Left ventricle myocardium superior (tissue), 1 donor: ENCODE data around the gene TNFAIP8L1. TPM values are rescaled to one million over a fixed set of nuclear protein-coding genes. Genes with fewer than 3 reads are reported as not detected.
"Not testable (repeated sequence)": the region's sequence is repeated elsewhere in the genome, so short reads cannot be mapped to it uniquely, and the experiment has no call there.

ENCODE experiments used
- ATAC-seq: fragments of 200-7000 bp; cut with Tn5 transposase; one replicate; pipeline ENCODE4 v1.9.1; 2020; ENCODE audit warnings: mild to moderate bottlenecking, moderate library complexity
- DNase-seq: peaks from one replicate; pipeline ENCODE4 v3.0.0-alpha.2; 2020
- intact Hi-C: fragments of 100-400 bp; cut with micrococcal nuclease; formaldehyde crosslinking; loops from one replicate; pipeline ENCODE4 v1.11.0; 2022
- total RNA-seq: library from RNA; stranded (reverse); fragmentation: NEBNext Ultra II Directional; extraction: Animal tissue kit (Norgen Biotek cat#: 25700); gene quantifications from one replicate; pipeline ENCODE4 v1.2.1, GENCODE V29; 2021
- donor health status: DM: no; HTN: yes; CAD: no; lungs with severe emphysema.

TNFAIP8L1 gene
- total RNA-seq, 1 donor from 2014 or later, result 4.8 TPM

GRCh38 chr19:4664642-4665041, 25.3 kb downstream of the TNFAIP8L1 start:
- intact Hi-C loops, result no loop called here
- ATAC-seq, result no peak
- DNase-seq, result no peak

GRCh38 chr19:4669723-4670480, 30.6 kb downstream of the TNFAIP8L1 start, which contains the start of gene MYDGF:
Gene MYDGF, minus strand, starts transcription at chr19:4670342. Its CDS starts 8 bp downstream, at chr19:4670334.
- peak; percentile 97 for DNase-seq
- ATAC-seq, result peak; percentile 98
- intact Hi-C loops, result no loop called here

DNA sequence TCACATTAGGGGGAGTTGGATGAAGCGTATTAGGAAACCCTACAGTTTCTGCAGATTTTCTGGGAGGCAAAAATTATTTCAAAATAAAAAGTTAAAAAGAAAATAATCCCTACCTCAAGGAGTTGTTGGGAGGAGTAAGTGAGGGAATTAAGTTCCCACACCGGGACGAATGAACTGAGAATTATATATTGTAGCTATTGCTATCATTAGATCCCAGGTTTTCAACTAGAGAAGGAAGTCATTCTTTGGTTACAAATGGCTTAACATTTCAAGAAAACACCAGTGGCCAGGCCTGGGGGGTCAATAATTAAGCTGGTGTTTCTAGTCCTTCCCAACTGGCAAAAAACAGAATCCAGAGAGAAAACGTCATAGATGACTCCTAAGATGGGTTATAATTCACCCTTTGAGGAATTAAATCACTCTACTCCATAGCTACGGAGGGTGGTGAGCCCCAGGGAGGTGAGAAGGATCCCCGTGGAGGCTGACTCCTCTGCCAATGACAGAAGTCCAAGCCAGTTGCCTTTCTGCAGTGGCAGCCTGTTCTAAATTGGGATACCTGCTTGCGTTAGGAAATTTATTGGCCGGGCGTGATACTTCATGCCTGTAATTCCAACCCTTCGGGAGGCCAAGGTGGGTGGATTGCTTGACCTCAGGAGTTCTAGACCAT, 32.0 kb downstream of the TNFAIP8L1 start:
- no peak for DNase-seq
- ATAC-seq, result peak; percentile 32
- intact Hi-C loops, result no loop called here

DNA sequence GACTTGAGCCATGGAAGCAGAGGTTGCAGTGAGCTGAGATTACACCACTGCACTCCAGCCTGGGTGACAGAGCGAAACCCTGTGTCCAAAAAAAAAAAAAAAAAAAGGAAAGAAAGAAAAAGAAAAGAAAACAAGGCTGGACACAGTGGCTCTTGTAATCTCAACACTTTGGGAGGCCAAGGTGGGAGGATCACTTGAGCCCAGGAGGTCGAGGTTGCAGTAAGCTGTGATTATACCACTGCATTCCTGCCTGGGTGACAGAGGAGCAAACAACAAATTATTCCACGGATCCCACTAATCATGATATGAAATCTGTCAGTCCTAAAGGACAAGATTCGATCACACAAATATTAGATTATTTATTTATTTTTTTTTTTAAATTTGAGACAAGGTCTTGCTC, 33.9 kb downstream of the TNFAIP8L1 start:
- no peak for ATAC-seq
- intact Hi-C loops, result no loop called here
- DNase-seq, result no peak

GRCh38 chr19:4673726-4674125, 34.4 kb downstream of the TNFAIP8L1 start:
- DNase-seq, result no peak
- no peak for ATAC-seq
- intact Hi-C loops, result no loop called here

DNA sequence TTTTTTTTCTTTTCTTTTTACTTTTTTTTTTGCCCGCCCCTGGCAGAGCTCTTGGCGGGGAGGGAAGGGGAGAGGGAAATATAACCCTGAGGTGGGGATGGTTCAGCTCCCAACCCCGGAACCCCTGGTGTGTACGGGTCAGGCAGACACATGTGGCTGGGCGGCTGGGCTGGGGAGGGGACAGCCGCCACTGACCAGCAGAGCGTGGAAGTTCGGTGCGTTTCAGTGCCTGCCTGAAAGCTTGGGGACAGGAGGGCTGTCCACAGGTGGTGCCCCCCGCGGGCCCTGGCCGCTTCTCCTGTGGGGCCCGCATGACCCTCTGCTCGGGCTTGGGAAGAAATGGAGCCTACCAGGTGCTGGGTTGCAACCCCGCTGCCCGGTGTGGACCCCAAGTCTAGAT, 36.0 kb downstream of the TNFAIP8L1 start:
- ATAC-seq, result no peak
- DNase-seq, result no peak
- intact Hi-C loops, result no loop called here

DNA sequence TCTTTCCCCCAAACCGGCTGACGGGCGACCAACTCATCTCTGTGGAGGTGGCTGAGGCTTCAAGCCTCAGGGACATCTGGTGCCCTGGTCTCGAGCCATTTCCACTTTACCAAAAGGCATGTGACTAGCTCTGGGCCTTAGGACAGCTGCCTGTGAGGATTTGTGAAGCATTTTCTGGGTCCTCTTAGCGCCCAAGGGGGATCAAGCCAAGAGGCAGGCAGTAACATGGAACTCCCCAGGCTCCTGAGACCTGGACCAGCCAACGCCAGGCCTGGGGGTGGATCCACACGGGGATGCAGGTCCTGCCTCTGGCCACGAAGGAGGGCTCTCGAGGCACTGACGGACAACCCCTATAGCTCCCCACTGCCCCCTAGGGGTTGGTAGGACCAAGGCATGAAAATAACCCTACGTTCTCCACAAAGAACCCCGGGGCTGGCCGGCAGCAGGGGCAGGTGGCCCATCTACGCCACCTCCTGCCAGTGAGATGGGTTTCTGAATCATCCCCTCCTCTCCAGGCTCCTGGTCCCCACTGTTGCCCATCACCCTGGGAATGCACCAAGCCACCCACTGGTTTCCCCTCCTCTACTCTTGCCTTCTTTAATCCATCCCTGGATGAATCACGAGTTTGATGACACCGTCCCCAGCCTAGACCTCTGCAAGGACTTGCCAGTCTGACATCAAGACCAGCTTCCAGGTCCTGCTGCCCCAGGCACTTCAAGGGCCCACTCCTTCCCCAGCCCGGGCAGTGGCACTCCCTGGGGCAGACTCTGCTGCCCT, 37.8 kb downstream of the TNFAIP8L1 start:
- intact Hi-C loops, result no loop called here
- DNase-seq (peak; percentile 65), ATAC-seq (peak; percentile 67)

DNA sequence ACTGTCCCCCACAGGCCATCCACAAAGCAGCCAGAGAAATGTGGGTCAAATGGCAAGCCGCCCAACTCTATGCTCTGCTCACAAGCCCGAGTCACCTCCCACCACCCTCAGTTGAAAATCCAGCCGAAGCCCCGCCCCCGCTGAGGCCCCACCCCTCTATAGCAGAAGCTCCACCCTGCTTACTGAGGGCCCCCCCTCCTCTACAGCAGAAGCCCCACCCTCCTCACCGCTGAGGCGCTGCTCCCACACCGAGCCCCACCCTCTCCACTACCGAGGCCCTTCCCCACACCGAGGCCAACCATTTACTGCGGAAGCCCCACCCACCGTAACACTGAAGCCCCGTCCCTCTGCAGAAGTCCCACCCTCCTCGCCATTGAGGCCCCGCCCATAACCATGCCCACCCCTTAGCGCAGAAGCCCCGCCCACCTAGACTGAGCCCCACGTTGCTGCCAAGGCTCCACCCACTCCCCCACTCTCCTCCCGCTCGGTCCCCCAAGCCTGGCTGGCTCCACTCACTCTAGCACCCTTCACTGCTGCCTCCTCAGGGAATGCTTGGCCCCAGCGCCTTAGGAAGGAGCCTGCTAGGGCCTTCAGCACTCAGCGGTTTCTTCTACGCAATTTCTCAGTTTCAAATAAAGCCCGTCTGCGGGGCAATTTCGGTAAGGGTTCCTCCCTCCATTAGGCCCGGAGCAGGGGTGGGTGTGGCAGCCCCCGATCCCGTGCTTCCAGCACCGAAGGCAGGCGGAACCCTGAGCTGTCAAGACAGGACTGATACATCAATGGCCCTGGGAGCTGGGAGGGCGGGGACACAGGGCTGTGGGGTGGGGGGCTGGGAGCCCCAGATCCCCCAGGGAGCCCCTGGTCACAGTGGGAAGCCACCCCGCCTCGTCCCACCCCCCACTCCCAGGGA, 39.8 kb downstream of the TNFAIP8L1 start:
- no peak for DNase-seq

DNA sequence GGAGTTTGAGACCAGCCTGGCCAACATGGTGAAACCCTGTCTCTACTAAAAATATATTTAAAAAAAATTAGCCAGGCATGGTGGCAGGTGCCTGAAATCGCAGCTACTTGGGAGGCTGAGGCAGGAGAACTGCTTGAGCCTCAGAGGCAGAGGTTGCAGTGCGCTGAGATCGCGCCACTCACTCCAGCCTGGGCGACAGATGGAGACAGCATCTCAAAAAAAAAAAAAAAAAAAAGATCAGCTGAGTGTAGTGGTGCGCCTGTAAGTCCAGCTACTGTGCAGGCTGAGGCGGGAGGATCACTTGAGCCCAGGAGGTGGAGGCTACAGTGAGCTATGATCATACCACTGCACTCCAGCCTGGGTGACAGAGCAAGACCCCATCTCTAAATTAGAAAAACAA, 40.7 kb downstream of the TNFAIP8L1 start:
- ATAC-seq, intact Hi-C loops, DNase-seq: not testable (repeated sequence)

More for the DNA sequence above, 39.8 kb downstream of the TNFAIP8L1 start:
- intact Hi-C loops, result no loop called here
- ATAC-seq, result peak; percentile 7

- no peak for DNase-seq
- ATAC-seq, result no peak
- intact Hi-C loops, result no loop called here
Measured at GRCh38 chr19:4682417-4683200, 43.3 kb downstream of the TNFAIP8L1 start.

GRCh38 chr19:4684312-4685095, 45.2 kb downstream of the TNFAIP8L1 start:
- ATAC-seq (no peak), DNase-seq (no peak)
- intact Hi-C loops, result no loop called here

GRCh38 chr19:4686700-4687099, 47.4 kb downstream of the TNFAIP8L1 start:
- ATAC-seq (no peak), DNase-seq (no peak)
- intact Hi-C loops, result no loop called here

DNA sequence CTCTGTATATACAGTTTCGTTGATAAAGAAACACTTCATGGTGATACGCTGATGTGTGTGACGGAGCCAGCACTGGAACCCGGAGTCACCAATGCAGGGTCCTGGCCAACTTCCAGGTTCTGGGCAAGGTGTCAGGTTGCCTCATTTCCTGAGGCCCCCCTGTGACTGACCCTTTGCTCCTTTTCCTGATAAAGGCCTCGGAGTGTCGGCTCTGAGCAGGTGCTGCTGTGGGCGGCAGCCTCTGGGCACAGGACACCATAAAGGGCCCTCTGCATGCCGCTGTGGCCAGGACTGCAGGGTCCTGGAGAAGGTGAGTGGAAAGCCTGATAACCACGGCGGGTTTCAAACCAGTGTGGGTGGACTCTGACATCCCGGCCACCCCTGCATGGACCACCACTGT, 48.1 kb downstream of the TNFAIP8L1 start:
- DNase-seq (peak; percentile 52), ATAC-seq (peak; percentile 49)
- intact Hi-C loops, result no loop called here

- DNase-seq, result no peak
- intact Hi-C loops, result no loop called here
- no peak for ATAC-seq
Measured at GRCh38 chr19:4688587-4688986, 49.3 kb downstream of the TNFAIP8L1 start.

- no peak for DNase-seq
- no peak for ATAC-seq
- intact Hi-C loops, result no loop called here
Measured at GRCh38 chr19:4689403-4689802, 50.1 kb downstream of the TNFAIP8L1 start.

DNA sequence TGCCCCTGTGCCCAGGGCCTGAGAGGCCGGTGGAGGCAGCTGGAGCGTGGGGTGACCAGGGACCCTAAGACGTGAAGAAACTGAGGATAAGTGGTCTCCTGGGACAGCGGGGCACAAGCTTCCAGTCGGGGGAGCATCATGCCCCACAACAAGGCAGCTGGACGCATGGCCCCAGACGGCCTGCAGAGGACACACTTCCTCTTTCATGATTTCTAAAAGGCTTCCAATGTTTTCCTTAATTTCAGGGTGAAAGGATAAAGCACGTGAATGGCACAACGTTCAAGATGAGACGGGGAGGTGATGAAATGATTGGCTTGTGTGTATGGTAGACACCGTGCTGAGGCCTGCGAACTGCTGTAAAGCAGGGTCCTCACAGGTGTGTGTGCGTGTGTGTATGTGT, 51.0 kb downstream of the TNFAIP8L1 start:
- intact Hi-C loops, result no loop called here
- ATAC-seq (no peak), DNase-seq (no peak)

GRCh38 chr19:4691373-4691772, 52.1 kb downstream of the TNFAIP8L1 start:
- ATAC-seq (no peak), DNase-seq (no peak)
- intact Hi-C loops, result no loop called here
